HG02885 (cell line): Measurements from ENCODE around the gene MEPCE.

Experiments
- ATAC-seq: cut with Tn5 transposase; IDR thresholded peaks from one replicate; pipeline ENCODE4 v1.9.1; 2021; ENCODE audit warnings: mild to moderate bottlenecking; ENCODE audit not compliant: unreplicated experiment, poor library complexity

The MEPCE gene

DNA sequence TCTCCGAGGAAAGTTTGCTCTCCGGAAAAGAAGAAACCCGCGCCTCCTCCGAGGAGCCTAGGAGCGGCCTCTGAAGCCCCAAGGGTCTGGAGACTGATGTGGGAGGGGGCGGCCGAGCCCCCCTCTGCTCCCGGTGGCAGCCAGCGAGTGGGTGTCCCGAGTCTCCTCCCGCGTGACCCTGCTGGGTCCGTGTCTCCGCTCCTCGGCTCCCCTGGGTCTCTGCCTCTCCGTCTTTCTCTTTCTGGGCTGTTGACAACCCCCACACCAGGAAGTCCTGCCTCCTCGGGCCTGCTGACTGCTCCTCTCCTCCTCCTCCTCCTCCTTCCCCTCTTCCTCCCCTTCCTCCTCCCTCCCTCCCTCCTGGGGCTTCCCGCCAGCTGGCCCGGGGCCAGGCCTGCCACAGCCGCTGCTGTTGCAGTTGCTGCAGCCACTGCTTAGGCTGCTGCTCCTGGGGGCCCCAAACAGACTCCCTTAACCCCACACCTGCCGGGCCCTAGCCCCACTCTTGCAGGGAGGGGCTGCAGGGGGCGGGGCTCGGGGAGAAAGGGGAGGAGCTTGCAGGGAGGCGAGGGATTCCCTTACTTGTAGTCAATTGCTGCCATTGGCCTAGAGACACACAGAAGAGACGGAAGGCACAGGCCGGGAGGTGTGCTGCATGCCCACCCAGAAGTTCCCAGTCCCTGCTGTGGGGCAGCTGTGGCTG, 49.5 kb downstream of the MEPCE start, which contains the start of gene TSC22D4:
TSC22D4 (minus strand) TSS at position 257 of the 703 bp plus-strand sequence. CDS start 1,176 bp downstream, outside the sequence.
- ATAC-seq = peak; percentile 60

DNA sequence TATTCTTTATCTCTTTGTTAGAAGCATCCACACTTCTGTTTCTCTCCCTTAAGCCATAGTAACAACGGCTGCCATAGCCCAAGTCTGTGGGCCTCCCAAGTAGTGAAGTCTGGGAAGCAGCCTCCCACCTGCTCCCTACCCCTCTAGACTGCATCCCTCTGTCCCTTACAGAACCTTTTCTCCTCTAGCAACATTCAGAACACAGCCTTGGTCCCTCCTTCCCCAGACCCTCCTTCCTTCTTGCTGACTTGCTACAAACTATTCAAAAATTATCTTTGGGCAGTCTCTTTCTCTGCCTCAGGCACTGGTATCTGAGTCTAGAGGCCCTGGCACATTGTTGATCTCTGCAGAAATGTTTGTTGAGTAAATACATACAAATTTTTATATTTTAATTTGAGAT, 51.8 kb downstream of the MEPCE start:
- no peak for ATAC-seq

GRCh38 chr7:100482728-100483089, 53.1 kb downstream of the MEPCE start:
- no peak for ATAC-seq

DNA sequence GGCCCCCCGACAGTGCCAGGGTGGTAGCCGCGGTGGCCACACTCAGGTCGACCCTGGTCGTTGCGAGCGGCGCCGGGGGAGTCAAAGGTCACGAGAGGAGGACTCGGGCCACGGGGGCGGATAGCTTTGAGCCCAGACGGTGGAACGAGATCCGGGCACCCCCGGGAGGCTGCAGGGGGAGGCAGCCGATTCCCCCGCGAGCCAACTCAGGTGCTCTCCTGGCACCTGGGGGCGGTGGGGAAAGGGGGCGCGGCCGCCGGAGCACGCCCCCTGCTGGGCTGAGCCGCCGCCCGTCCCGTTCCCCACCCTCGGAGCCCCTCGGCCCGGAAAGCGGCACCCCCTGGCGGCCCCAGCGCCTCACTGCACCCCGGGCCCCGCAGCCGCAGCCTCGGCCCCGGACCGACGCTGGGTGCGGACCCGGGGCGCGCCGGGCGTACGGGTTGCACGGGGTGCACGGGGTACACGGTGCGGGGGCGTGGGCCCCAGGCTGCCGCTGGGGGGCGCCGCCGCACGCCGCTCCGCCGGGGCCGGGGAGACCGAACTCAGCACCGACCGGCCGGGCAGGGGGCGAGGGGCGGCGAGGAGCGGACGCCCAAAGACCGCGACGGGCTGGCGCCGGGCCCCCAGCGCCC, 53.6 kb downstream of the MEPCE start:
- peak; percentile 63 for ATAC-seq
